Measurements from ENCODE around the gene SPRR2A.

DNA sequence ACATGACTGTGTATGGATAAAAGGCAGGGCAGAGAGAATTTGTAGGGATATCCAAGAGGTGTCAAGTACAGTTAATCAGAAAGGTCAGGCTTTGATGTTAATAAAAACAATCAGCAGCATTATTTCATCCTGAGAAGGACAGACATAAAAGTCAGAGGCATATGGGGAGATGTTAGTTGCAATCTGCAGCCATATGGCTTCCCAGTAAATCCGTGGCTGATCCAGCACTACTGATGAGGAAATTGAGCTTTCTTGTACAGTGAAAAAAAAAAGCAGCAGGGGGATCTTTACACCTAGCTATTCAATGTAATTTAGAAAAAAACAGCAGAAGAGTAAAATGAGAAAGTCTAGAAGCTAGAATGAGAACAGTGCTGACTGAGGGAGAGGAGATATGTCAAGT is 28.5 kb downstream of the SPRR2A start:
- no peak for TF ChIP-seq POLR2A (IDR thresholded peaks at IDR 0.05)
- TF ChIP-seq, protein P1, sequence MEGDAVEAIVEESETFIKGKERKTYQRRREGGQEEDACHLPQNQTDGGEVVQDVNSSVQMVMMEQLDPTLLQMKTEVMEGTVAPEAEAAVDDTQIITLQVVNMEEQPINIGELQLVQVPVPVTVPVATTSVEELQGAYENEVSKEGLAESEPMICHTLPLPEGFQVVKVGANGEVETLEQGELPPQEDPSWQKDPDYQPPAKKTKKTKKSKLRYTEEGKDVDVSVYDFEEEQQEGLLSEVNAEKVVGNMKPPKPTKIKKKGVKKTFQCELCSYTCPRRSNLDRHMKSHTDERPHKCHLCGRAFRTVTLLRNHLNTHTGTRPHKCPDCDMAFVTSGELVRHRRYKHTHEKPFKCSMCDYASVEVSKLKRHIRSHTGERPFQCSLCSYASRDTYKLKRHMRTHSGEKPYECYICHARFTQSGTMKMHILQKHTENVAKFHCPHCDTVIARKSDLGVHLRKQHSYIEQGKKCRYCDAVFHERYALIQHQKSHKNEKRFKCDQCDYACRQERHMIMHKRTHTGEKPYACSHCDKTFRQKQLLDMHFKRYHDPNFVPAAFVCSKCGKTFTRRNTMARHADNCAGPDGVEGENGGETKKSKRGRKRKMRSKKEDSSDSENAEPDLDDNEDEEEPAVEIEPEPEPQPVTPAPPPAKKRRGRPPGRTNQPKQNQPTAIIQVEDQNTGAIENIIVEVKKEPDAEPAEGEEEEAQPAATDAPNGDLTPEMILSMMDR (IDR thresholded peaks at IDR 0.05) = no peak

Measured in adrenal gland (tissue), 5 donors.